HPDE6-E6E7 (cell line): ENCODE measurements around the gene KIAA1549.
A peak's percentile ranks its signal among the peaks of the same experiment; 100 is the strongest.

ENCODE experiments used
- DNase-seq: peaks from one replicate; pipeline ENCODE4 v3.0.0; 2011; ENCODE audit warnings: missing footprints; ENCODE audit errors: extremely low spot score

The KIAA1549 gene

DNA sequence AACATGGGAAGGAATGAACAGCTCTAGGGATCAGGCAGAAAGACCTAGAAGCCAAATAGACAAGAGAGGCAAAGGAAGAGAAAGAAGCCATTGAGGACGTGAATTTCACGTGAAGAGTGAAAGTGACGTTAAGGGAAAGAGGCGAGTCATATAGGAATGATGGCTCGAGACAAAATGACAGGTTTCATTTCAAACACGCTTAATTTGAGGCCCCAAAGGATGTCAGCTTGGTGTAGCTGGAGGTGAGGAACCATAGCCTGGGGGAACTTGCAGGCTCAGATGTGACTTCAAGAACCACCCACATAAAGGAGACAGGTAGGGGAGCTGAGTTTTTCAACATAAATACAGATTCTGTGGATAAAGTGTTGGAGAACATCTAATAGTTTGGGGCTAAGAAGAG lies 98.9 kb downstream of the KIAA1549 start:
- DNase-seq = no peak

- no peak for DNase-seq
Measured at GRCh38 chr7:138881579-138882188, 99.5 kb downstream of the KIAA1549 start.

DNA sequence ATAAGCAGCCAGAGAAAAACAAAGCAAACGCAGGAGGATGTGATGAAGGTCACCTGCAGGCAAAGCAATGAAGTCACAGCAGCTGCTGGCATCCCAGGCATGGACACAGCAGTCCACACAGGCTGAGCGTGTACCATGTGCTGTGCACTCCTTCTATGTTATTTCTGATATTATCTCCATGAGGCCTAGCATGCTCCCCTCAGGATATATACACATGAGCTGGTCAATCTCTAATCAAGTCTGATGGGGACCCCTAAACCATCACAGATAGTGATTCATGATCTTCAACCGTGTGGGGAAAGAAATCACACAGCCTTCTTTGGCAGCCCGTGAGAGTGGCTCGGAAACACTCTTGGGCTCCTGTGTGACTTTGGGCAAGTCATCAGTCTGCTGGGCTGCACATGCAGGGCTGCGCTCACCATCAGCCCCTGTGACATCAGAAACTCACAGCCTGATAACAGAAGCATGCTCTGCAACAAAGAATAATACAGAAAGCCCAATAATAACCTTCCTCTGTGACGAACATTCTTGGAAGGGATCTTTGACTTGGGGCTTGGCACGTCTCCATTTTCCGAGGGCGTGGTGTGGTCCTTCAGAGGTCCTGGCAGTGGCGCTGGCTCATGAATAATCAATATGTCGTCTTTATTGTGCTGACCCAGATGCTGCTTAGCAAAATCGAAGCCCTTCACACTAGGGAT lies 100.2 kb downstream of the KIAA1549 start:
- no peak for DNase-seq

DNA sequence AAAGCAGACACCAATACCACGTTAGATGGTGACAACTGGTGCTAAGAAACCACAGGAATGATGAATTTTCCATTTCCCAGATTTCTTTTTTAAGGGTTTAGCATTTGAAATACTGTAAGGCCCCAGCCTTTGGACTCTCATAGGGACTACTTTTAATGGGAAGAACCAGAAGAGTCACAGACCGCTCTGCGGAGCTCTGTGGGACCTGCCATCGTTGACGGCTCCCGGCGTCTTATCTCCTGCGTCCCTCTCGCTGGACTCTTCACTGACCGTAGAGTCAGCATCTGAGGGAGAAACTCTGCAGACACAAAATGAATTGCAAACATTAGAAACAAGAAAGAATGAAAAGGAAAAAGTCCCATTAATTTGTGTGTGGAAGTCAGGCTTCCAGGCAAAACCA lies 101.8 kb downstream of the KIAA1549 start:
- no peak for DNase-seq

DNA sequence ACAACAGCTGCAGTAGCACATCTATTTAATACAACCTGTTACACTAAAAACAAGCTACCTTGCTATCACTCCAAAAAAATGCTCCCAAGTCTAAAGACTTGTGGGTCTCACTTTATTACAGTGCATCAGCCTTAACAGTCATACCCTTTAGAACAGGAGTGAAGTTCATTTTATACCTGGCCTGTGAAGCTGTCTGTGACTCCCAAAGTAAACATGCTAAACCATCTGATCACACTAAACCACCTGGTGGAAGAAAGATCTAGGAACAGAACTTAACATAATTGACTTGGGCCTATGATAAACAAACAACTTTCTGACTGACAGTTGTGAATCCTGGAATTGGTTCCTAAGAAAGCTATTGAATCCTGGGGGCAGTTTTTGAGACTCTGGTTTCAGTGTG lies 102.3 kb downstream of the KIAA1549 start:
- no peak for DNase-seq

- DNase-seq = no peak
Measured at GRCh38 chr7:138878051-138878450, 103.1 kb downstream of the KIAA1549 start.

DNA sequence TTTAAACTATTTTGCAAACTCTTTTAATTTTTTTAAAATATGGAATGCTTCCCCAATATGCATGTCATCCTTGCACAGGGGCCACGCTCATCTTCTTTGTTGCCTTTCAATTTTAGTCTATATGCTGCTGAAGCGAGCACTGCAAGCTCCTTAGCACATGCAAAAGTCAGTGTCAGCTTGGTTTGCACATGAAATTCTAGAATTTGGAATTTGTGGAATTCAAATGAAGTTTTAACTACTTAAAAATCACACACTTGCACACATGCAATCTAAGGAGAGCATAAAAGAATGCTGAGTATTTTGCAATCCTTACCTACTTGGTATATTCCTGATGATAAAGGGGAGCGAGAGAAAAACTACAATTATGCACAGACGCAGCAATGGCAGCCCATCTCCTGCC lies 104.9 kb downstream of the KIAA1549 start:
- no peak for DNase-seq

- DNase-seq = peak; percentile 33
Measured at GRCh38 chr7:138875794-138876193, 105.4 kb downstream of the KIAA1549 start.

DNA sequence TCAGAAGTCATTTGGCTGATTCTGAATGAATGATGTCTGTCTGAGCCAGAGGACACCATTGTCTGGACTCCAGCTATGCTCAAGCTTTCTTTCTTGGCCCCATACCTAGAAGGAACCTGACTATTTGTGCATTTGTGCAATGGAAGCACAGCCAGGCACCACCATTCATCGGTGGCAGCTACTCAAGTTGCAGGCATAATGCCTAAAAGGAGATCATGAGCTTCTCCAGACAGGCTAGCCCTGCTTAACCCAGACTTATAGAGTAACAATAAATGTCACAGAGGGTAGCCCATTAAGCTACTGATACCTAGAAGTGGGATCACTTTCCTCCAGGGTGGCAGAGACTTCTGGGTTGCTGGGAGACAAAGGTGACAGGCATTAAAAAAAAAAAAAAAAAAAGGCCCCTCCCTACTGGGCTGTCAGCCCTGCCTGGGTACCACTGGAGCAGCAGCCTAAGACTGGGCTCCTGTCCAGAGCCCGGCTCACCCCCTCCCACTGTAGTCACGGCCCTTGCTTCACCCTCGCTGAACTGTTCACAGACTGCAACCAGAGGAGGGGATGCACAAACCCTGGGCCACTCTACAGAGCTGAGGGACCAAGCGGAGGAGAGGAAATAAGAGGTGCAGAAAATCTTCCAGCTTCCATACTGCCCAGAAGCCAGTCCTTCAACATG lies 107.8 kb downstream of the KIAA1549 start:
- DNase-seq = no peak

DNA sequence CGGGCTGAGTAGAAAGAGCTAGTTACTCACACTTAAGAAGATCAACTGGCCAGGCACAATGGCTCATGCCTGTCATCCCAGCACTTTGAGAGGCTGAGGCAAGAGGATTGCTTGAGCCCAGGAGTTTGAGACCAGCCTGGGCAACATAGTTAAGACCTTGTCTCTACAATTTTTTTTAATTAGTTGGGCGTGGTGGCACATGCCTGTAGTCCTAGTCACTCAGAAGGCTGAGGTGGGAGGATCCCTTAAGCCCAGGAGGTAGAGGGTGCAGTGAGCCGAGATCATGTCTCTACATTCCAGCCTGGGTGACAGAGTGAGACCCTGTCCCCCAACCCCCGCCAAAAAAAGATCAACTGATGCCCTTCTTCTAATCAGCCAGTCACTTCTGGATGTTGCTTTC lies 108.6 kb downstream of the KIAA1549 start:
- DNase-seq = no peak

- no peak for DNase-seq
Measured at GRCh38 chr7:138871814-138872090, 109.4 kb downstream of the KIAA1549 start.

GRCh38 chr7:138871065-138871813 lies 110.0 kb downstream of the KIAA1549 start:
- no peak for DNase-seq

GRCh38 chr7:138869353-138869752 lies 111.8 kb downstream of the KIAA1549 start:
- DNase-seq = no peak

GRCh38 chr7:138868711-138869110 lies 112.5 kb downstream of the KIAA1549 start:
- no peak for DNase-seq

GRCh38 chr7:138867744-138868143 lies 113.4 kb downstream of the KIAA1549 start:
- no peak for DNase-seq

GRCh38 chr7:138866353-138866752 lies 114.8 kb downstream of the KIAA1549 start:
- no peak for DNase-seq

DNA sequence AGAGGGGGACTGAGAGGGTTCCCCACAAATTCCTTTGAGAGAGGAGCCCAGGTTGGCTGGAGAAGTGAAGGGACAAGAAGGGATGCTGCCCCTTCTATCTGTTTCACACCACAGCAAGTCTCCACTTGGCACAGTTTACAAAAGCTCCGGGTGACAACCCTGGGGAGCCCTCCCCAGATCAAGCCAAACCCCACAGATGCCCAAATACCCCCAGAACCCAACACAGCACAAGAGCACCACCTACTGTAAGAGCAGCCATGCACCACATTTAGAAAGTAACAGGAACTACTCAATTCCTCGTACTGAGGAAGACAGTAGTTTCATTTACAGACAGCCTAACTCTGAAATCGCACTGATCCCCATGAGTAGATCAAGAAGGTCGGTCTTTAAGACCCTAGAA lies 115.3 kb downstream of the KIAA1549 start:
- no peak for DNase-seq

DNA sequence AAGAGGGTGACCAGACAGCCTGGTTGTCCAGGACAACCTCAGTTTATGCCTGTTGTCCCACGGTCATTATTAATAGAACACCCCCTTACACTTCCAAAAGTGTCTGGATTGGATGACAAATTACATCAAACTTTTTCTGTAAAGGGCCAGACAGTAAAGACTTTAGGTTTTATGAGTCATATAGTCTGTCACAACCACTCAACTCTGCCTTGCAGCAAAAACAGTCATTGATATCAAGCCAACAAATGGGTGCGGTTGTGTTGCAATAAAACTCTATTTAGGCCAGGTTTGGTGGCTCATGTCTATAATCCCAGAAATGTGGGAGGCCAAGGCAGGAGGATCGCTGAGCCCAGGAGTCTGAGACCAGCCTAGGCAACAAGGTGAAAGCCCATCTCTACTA lies 116.5 kb downstream of the KIAA1549 start:
- peak; percentile 39 for DNase-seq

DNA sequence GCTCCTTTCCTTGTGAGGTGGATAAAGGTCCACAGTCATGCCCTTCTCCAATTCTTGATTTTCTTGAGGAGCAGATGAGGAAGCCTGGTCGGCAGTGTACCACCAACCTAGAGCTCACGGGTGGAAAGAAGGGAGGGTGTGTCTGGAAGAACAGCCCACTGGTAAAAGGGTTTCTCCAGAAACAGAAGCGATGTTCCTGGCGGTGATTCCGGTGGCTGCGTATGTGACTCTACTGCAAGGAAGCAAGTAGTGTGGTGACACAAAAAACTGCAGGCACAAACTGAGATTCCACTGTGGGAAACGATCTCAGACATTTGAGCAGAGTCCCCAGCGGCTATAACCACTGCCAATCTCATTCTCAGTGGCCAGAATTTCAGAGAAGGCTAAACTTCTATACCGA lies 117.3 kb downstream of the KIAA1549 start:
- DNase-seq = no peak

- no peak for DNase-seq
Measured at GRCh38 chr7:138861051-138861450, 120.1 kb downstream of the KIAA1549 start.

- DNase-seq = no peak
Measured at GRCh38 chr7:138857728-138858127, 123.5 kb downstream of the KIAA1549 start.

- DNase-seq = no peak
Measured at GRCh38 chr7:138854115-138854645, 127.0 kb downstream of the KIAA1549 start.
